ENCODE results near the gene STPG2.

The STPG2 gene

GRCh38 chr4:98143001-98143899 lies at the start of gene STPG2:
TSS of gene STPG2 (minus strand) at chr4:98143476.
- DNase-seq (ENCODE audit: low read depth in 1 of 2, low spot score in 1 of 2) = peak; percentile 83 to 90

- no peak for DNase-seq (ENCODE audit: low read depth in 1 of 2, low spot score in 1 of 2)
These were observed 42.0 kb upstream of the STPG2 start for GRCh38 chr4:98185279-98185678.

GRCh38 chr4:98181809-98182208 lies 38.5 kb upstream of the STPG2 start:
- no peak for DNase-seq (ENCODE audit: low read depth in 1 of 2, low spot score in 1 of 2)

GRCh38 chr4:98179951-98180350 lies 36.7 kb upstream of the STPG2 start:
- no peak for DNase-seq (ENCODE audit: low read depth in 1 of 2, low spot score in 1 of 2)

- no peak for DNase-seq (ENCODE audit: low read depth in 1 of 2, low spot score in 1 of 2)
These were observed 33.3 kb upstream of the STPG2 start for GRCh38 chr4:98176531-98176930.

GRCh38 chr4:98170035-98170434 lies 26.8 kb upstream of the STPG2 start:
- no peak for DNase-seq (ENCODE audit: low read depth in 1 of 2, low spot score in 1 of 2)

GRCh38 chr4:98166731-98167041 lies 23.4 kb upstream of the STPG2 start:
- DNase-seq (ENCODE audit: low read depth in 1 of 2, low spot score in 1 of 2) = no peak

GRCh38 chr4:98166025-98166730 lies 22.9 kb upstream of the STPG2 start:
- no peak for DNase-seq (ENCODE audit: low read depth in 1 of 2, low spot score in 1 of 2)

GRCh38 chr4:98162696-98163095 lies 19.4 kb upstream of the STPG2 start:
- DNase-seq (ENCODE audit: low read depth in 1 of 2, low spot score in 1 of 2) = no peak

- DNase-seq (ENCODE audit: low read depth in 1 of 2, low spot score in 1 of 2) = no peak
These were observed 8.1 kb upstream of the STPG2 start for GRCh38 chr4:98151145-98151924.

- no peak for DNase-seq (ENCODE audit: low read depth in 1 of 2, low spot score in 1 of 2)
These were observed 7.0 kb upstream of the STPG2 start for GRCh38 chr4:98150092-98150761.

GRCh38 chr4:98148856-98149255 lies 5.6 kb upstream of the STPG2 start:
- no peak for DNase-seq (ENCODE audit: low read depth in 1 of 2, low spot score in 1 of 2)

GRCh38 chr4:98126141-98126540 lies 17.1 kb downstream of the STPG2 start:
- DNase-seq (ENCODE audit: low read depth in 1 of 2, low spot score in 1 of 2) = no peak

GRCh38 chr4:98125585-98125984 lies 17.7 kb downstream of the STPG2 start:
- no peak for DNase-seq (ENCODE audit: low read depth in 1 of 2, low spot score in 1 of 2)

- no peak for DNase-seq (ENCODE audit: low read depth in 1 of 2, low spot score in 1 of 2)
These were observed 25.9 kb downstream of the STPG2 start for GRCh38 chr4:98117363-98117762.

GRCh38 chr4:98113012-98113411 lies 30.3 kb downstream of the STPG2 start:
- DNase-seq (ENCODE audit: low read depth in 1 of 2, low spot score in 1 of 2) = no peak

- DNase-seq (ENCODE audit: low read depth in 1 of 2, low spot score in 1 of 2) = no peak
These were observed 32.3 kb downstream of the STPG2 start for GRCh38 chr4:98110929-98111328.

GRCh38 chr4:98110214-98110613 lies 33.1 kb downstream of the STPG2 start:
- DNase-seq (ENCODE audit: low read depth in 1 of 2, low spot score in 1 of 2) = no peak

GRCh38 chr4:98102660-98103059 lies 40.6 kb downstream of the STPG2 start:
- no peak for DNase-seq (ENCODE audit: low read depth in 1 of 2, low spot score in 1 of 2)

GRCh38 chr4:98101988-98102387 lies 41.3 kb downstream of the STPG2 start:
- no peak for DNase-seq (ENCODE audit: low read depth in 1 of 2, low spot score in 1 of 2)

- no peak for DNase-seq (ENCODE audit: low read depth in 1 of 2, low spot score in 1 of 2)
These were observed 44.5 kb downstream of the STPG2 start for GRCh38 chr4:98098764-98099163.
